ENCODE data around the gene TEC.

GRCh38 chr4:48105230-48105629 is 164.4 kb downstream of the TEC start:
- TF ChIP-seq CTCF (IDR thresholded peaks at IDR 0.05) (no peak), RAD21 (IDR thresholded peaks at IDR 0.05; ENCODE audit: low read length) (no peak), YY1 (IDR thresholded peaks at IDR 0.05; ENCODE audit: low read depth) (no peak), TAF1 (IDR thresholded peaks at IDR 0.05; ENCODE audit: borderline replicate concordance, low read depth, low read length) (no peak), MAX (IDR thresholded peaks at IDR 0.05; ENCODE audit: low read depth) (no peak), EP300 (IDR thresholded peaks at IDR 0.05; ENCODE audit: borderline replicate concordance in 1 of 2, low read depth in 1 of 2, low read length in 1 of 2) (no peak), RFX5 (IDR thresholded peaks at IDR 0.05; ENCODE audit: low read length) (no peak), RXRA (IDR thresholded peaks at IDR 0.05; ENCODE audit: borderline replicate concordance, low read depth) (no peak), GABPA (IDR thresholded peaks at IDR 0.05; ENCODE audit: low read depth) (no peak), USF2 (IDR thresholded peaks at IDR 0.05; ENCODE audit: borderline replicate concordance, low read depth, low read length) (no peak), POLR2AphosphoS5 (IDR thresholded peaks at IDR 0.05; ENCODE audit: low read depth, low read length) (no peak), NFIC (IDR thresholded peaks at IDR 0.05; ENCODE audit: borderline replicate concordance) (no peak), MXI1 (IDR thresholded peaks at IDR 0.05; ENCODE audit: low read depth, low read length) (no peak)

Data from SK-N-SH (cell line).